22Rv1 (cell line): Measurements from ENCODE around the gene F2.

Experiments
- CTCF ChIP-seq: fragments of 450-650 bp; IDR thresholded peaks from 2 replicates; pipeline ENCODE4 v1.5.1; 2017; ENCODE audit warnings: mild to moderate bottlenecking
- ZFX ChIP-seq: fragments of 450-650 bp; IDR thresholded peaks from 2 replicates; pipeline ENCODE4 v1.6.1; 2017; ENCODE audit warnings: antibody characterized with exemption, borderline replicate concordance

- TF ChIP-seq CTCF (no peak), ZFX (no peak)
Observed at GRCh38 chr11:46695345-46696211, 23.4 kb upstream of the F2 start.
